IPS DF 4.7 (cell line): Measurements from ENCODE around the gene ALKBH7.
"Not testable (repeated sequence)": the region's sequence is repeated elsewhere in the genome, so short reads cannot be mapped to it uniquely, and the experiment has no call there.

Experiments used
- DNase-seq: peaks from one replicate; pipeline ENCODE4 v3.0.0-alpha.2; 2013; ENCODE audit warnings: low spot score; ENCODE audit errors: extremely low read depth

Gene ALKBH7, protein sequence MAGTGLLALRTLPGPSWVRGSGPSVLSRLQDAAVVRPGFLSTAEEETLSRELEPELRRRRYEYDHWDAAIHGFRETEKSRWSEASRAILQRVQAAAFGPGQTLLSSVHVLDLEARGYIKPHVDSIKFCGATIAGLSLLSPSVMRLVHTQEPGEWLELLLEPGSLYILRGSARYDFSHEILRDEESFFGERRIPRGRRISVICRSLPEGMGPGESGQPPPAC

GRCh38 chr19:6372594-6373095 is at the start of gene ALKBH7:
ALKBH7 (plus strand) TSS chr19:6372794; CDS start chr19:6372821, 27 bp downstream.
- peak; percentile 97 for DNase-seq

- DNase-seq, result no peak
These were observed 47.8 kb upstream of the ALKBH7 start for GRCh38 chr19:6324757-6325156.

GRCh38 chr19:6325614-6326013 is 47.0 kb upstream of the ALKBH7 start:
- no peak for DNase-seq

DNA sequence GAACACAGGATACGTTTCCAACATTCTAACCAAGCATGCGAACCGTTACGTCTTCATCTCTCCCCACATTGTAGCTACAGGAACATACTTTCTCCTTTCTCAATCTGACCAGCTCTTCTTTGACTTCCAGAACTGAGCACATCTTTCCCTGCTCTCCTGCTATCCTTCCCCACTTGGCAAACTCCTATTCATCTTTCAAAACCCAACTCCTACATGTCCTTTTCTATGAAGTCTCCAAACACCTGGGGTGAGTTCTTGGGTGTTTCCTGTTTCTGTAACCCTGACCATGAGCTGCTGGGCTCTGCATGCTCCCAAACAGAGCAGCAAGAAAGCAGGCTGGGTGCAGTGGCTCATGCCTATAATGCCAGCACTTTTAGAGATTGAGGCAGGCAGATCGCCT is 45.8 kb upstream of the ALKBH7 start:
- no peak for DNase-seq

- no peak for DNase-seq
These were observed 39.2 kb upstream of the ALKBH7 start, which contains the start of gene ACER1 for GRCh38 chr19:6333439-6333838. ACER1 (minus strand) TSS chr19:6333612; CDS start chr19:6333551, 61 bp downstream.

- no peak for DNase-seq
These were observed 37.9 kb upstream of the ALKBH7 start for GRCh38 chr19:6334490-6335285.

DNA sequence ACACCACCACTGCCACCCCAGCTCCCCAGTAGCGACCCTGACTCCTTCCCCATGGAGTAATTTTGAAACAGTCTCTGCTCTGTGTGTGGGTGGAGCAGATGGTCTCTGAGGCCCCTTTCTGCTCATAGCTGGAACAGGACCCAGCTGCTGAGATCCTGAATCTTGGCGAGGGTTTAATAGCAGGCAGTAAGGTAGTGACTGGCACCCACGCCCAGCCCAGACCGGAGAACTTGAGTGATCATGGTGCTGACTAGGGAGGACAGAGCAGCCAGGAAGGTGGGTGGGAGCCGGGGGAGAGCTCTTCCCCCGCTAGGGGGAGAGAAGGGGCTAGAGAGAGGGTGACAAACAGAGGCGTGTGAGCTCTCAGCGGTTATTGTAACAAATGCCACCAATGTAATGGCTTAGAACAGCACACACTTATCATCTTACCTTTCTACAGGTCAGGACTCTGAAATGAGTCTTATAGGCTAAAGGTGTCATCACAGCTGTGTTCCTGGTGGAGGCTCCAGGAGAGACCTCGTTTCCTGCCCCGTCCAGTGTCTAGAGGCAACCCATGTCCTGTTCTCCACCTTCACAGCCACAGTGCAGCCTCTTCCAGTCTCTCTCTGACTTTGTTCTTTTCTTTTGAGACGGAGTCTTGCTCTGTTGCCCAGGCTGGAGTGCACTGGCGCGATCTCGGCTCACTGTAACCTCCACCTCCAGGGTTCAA is 31.9 kb upstream of the ALKBH7 start:
- DNase-seq, result no peak

DNA sequence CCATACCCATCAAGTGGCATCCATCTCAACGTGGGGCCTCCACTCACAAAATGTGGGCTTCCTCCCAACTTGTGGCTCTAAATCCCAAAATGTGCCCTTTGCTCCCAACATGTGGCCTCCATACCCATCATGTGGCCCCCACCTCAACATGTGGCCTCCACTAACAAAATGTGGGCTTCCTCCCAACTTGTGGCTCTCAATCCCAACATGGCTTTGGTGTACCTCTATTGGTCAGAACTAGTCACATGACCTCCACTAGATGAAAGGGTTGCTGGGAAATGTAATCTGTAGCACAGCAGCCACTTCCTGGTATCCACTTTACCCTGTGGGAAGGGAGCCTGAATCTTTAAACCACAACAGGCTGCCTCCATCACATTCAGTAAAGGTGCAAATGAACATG is 29.1 kb upstream of the ALKBH7 start:
- DNase-seq, result no peak

- not testable (repeated sequence) for DNase-seq
These were observed 23.3 kb upstream of the ALKBH7 start for GRCh38 chr19:6349271-6349670.

- no peak for DNase-seq
These were observed 21.9 kb upstream of the ALKBH7 start for GRCh38 chr19:6350688-6351087.

DNA sequence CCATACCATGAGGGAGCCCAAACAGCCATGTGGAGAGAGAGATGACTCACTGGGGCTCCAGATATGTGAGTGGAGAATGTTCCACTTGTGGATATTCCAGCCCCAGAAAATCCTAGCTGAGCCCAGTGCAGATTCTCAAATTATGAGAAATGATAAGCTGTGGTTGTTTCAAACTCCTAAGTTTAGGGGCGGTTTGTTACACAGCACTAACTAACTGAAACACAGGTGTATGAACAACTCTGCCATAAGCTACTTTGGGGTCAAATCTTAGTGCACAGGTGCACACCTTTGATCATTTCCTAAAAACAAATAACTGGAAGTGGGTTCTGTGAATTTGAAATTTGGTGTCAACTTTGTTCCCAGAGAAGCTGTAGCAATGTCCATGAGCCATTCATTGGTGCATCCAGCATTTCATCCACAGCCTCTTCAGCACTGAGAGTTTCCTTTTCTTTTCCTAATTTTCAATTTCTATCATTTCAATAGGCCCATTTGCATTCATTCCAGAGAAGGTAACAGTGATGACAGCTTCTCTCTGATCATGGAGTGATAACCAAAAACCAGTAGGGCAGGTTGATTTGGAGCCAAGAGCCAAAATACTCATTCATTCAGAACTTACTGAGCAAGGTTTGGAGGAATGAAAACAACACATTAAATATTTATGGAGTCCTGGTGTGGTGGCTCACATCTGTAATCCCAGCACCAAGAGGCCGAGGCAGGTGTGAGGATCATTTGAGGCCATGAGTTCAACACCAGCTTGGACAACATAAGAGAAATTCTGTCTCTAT is 20.0 kb upstream of the ALKBH7 start:
- no peak for DNase-seq

- no peak for DNase-seq
These were observed 18.4 kb upstream of the ALKBH7 start for GRCh38 chr19:6354098-6354674.

DNA sequence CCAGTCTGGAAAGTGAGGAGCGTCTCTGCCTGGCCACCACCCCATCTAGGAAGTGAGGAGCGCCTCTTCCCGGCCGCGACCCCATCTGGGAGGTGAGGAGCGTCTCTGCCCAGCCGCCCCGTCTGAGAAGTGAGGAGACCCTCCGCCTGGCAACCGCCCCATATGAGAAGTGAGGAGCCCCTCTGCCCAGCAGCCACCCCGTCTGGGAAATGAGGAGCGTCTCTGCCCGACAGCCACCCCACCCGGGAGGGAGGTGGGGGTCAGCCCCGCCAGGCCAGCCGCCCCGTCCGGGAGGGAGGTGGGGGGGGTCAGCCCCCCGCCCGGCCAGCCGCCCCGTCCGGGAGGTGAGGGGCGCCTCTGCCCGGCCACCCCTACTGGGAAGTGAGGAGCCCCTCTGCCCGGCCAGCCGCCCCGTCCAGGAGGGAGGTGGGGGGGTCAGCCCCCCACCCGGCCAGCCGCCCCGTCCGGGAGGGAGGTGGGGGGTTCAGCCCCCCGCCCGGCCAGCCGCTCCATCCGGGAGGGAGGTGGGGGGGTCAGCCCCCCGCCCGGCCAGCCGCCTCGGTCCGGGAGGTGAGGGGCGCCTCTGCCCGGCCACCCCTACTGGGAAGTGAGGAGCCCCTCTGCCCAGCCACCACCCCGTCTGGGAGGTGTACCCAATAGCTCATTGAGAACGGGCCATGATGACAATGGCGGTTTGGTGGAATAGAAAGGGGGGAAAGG is 17.1 kb upstream of the ALKBH7 start:
- not testable (repeated sequence) for DNase-seq

DNA sequence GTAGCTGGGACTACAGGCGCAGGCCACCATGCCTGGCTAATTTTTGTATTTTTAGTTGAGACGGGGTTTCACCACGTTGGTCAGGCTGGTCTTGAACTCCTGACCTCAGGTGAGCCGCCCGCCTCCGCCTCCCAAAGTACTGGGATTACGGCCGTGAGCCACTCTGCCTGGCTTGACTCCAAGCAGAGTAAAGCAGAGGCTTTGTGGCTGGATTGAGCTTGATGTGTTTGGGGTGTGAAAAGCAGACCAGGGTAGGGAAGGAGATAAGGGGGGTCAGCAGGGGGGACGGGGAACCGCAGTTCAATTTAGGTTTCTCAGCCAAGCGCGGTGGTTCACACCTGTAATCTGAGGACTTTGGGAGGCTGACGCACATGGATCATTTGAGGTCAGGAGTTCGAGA is 15.4 kb upstream of the ALKBH7 start:
- DNase-seq, result no peak

- no peak for DNase-seq
These were observed 14.6 kb upstream of the ALKBH7 start for GRCh38 chr19:6358003-6358402.

- no peak for DNase-seq
These were observed 12.8 kb upstream of the ALKBH7 start for GRCh38 chr19:6359568-6360341.

DNA sequence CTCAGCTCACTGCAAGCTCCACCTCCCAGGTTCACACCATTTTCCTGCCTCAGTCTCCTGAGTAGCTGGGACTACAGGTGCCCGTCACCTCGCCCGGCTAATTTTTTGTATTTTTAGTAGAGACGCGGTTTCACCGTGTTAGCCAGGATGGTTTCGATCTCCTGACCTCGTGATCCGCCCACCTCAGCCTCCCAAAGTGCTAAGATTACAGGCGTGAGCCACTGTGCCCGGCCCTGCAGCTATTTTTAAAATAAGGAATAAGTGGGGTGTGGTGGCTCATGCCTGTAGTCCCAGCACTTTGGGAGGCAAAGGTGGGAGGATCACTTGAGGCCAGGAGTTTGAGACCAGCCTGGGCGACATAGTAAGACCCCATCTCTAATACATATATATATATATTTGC is 12.1 kb upstream of the ALKBH7 start:
- not testable (repeated sequence) for DNase-seq

- DNase-seq, result not testable (repeated sequence)
These were observed 11.8 kb upstream of the ALKBH7 start for GRCh38 chr19:6360857-6361216.

- DNase-seq, result no peak
These were observed 10.6 kb upstream of the ALKBH7 start for GRCh38 chr19:6362027-6362350.

DNA sequence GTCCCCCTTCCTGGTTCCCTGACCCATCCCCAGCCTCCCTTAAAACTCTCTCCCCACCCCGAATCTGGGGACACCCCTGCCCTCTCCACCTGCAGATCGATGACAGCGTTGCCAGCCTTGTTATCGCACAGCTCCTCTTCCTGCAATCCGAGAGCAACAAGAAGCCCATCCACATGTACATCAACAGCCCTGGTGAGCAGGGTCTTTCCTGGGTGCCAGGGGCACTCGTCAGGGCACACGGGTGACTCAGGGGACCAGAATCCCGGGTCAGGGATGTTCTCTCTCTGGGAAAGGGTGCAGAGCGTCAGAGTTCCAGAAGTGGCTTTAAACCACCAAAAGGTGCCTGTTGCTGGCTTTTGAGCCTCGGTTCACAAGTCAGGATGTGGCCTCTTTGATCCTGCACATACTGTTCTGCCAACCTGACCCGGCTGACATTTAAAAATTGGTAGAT is 10.2 kb upstream of the ALKBH7 start:
- DNase-seq, result no peak
